K562 (cell line): ENCODE data around the gene AFAP1. TPM values are rescaled to one million over a fixed set of nuclear protein-coding genes. Genes with fewer than 3 reads are reported as not detected.

Experiments
- JUNB ChIP-seq: fragments of 450-650 bp; formaldehyde crosslinking; conservative IDR thresholded peaks from 2 replicates; pipeline ENCODE4 v1.4.0; 2020; ENCODE audit warnings: mild to moderate bottlenecking
- PKNOX1 ChIP-seq: fragments of 450-650 bp; IDR thresholded peaks from 2 replicates; pipeline ENCODE4 v1.6.1; 2016
- SOX6 ChIP-seq: fragments of 450-650 bp; IDR thresholded peaks from 2 replicates; pipeline ENCODE4 v1.6.1; 2014; ENCODE audit warnings: mild to moderate bottlenecking
- UBTF ChIP-seq, 2 experiments: IDR thresholded peaks; 2 replicates each; pipeline ENCODE4 v1.6.1; 2012; ENCODE audit warnings: improper control_type of control experiment in 2 of 2, low read depth in 2 of 2, low read length in 2 of 2, borderline replicate concordance in 1 of 2
- YY1 ChIP-seq, 3 experiments: IDR thresholded peaks; 2 replicates each; pipeline ENCODE4 v1.6.1; 2011; ENCODE audit warnings: low read length in 2 of 3, mild to moderate bottlenecking in 2 of 3, moderate library complexity in 2 of 3, borderline replicate concordance in 1 of 3, control low read depth in 1 of 3, low read depth in 1 of 3; ENCODE audit not compliant: insufficient read depth in 3 of 3, insufficient replicate concordance in 2 of 3, control insufficient read depth in 1 of 3, insufficient read length in 1 of 3; ENCODE audit errors: extremely low read depth in 1 of 3
- polyA plus RNA-seq, 8 experiments: library from polyadenylated mRNA; depleted of rRNA in 4 of 8; stranded (reverse) in 5 of 8; unstranded in 3 of 8; fragments of >200 nt; fragmentation: Nextera tagmentation in 2 of 8; fragmentation: Illumina TruSeq in 1 of 8; extraction: Ambion mirVana in 2 of 8; extraction: Trizol in 1 of 8; gene quantifications; 2 replicates each; pipeline versions ENCODE4 v1.2.1 to v1.2.3, GENCODE V29; 2011 to 2014; ENCODE audit warnings: inconsistent platforms in 1 of 8, missing spikeins in 1 of 8
- total RNA-seq, 7 experiments: library from RNA; depleted of rRNA in 6 of 7; stranded (reverse); fragments of >200 nt in 6 of 7; fragmentation: Illumina TruSeq in 2 of 7; extraction: Trizol in 2 of 7; gene quantifications; 2 replicates each; pipeline versions ENCODE4 v1.2.1 to v1.2.3, GENCODE V29; 2011 to 2021; ENCODE audit warnings: low replicate concordance in 1 of 7

AFAP1 gene
- total and polyA plus RNA-seq, 9 of the 15 experiments (the other 6 are each of a cell fraction or from before 2014, with no cell fraction given): 0.07 to 0.42 (median 0.12) TPM; not detected in 1

- TF ChIP-seq UBTF (IDR thresholded peaks at IDR 0.05; ENCODE audit: borderline replicate concordance in 1 of 2, low read depth in 2 of 2, low read length in 2 of 2): no peak
- no peak for TF ChIP-seq JUNB (CRISPR knock-in tag)
- no peak for TF ChIP-seq YY1 (IDR thresholded peaks at IDR 0.05; ENCODE audit: borderline replicate concordance in 1 of 3, control insufficient read depth in 1 of 3, extremely low read depth in 1 of 3, insufficient read depth in 3 of 3, insufficient read length in 1 of 3, insufficient replicate concordance in 2 of 3, low read depth in 1 of 3, low read length in 2 of 3)
- no peak for TF ChIP-seq SOX6
- no peak for TF ChIP-seq PKNOX1
These were observed 26.8 kb upstream of the AFAP1 start (continued) for GRCh38 chr4:7966281-7967062.
